ENCODE measurements around the gene HS6ST1.

- TF ChIP-seq, protein P1, sequence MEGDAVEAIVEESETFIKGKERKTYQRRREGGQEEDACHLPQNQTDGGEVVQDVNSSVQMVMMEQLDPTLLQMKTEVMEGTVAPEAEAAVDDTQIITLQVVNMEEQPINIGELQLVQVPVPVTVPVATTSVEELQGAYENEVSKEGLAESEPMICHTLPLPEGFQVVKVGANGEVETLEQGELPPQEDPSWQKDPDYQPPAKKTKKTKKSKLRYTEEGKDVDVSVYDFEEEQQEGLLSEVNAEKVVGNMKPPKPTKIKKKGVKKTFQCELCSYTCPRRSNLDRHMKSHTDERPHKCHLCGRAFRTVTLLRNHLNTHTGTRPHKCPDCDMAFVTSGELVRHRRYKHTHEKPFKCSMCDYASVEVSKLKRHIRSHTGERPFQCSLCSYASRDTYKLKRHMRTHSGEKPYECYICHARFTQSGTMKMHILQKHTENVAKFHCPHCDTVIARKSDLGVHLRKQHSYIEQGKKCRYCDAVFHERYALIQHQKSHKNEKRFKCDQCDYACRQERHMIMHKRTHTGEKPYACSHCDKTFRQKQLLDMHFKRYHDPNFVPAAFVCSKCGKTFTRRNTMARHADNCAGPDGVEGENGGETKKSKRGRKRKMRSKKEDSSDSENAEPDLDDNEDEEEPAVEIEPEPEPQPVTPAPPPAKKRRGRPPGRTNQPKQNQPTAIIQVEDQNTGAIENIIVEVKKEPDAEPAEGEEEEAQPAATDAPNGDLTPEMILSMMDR (conservative IDR thresholded peaks at IDR 0.05; ENCODE audit: low read length), result no peak
- TF ChIP-seq EZH2phosphoT487 (IDR thresholded peaks at IDR 0.05; ENCODE audit: borderline replicate concordance, low read depth, low read length), result no peak
These were observed 35.5 kb upstream of the HS6ST1 start for GRCh38 chr2:128354161-128354560.
